Measurements from ENCODE around the gene FYCO1.

GRCh38 chr3:45965253-45965652 lies 30.4 kb downstream of the FYCO1 start:
- TF ChIP-seq CTCF (optimal IDR thresholded peaks at IDR 0.05 in 1 of 3, IDR thresholded peaks at IDR 0.05 in 1 of 3, conservative IDR thresholded peaks at IDR 0.05 in 1 of 3; ENCODE audit: extremely low read depth in 1 of 3, insufficient read depth in 2 of 3, low read length in 3 of 3), result no peak
- TF ChIP-seq EZH2 (IDR thresholded peaks at IDR 0.05; ENCODE audit: low read length), result no peak
